GM10847 (cell line): ENCODE measurements around the gene STAB1.

Source experiments
- POLR2A ChIP-seq: IDR thresholded peaks from 2 replicates; pipeline ENCODE4 v1.6.1; 2011; ENCODE audit not compliant: insufficient read length; ENCODE audit errors: extremely low read depth

STAB1 gene

DNA sequence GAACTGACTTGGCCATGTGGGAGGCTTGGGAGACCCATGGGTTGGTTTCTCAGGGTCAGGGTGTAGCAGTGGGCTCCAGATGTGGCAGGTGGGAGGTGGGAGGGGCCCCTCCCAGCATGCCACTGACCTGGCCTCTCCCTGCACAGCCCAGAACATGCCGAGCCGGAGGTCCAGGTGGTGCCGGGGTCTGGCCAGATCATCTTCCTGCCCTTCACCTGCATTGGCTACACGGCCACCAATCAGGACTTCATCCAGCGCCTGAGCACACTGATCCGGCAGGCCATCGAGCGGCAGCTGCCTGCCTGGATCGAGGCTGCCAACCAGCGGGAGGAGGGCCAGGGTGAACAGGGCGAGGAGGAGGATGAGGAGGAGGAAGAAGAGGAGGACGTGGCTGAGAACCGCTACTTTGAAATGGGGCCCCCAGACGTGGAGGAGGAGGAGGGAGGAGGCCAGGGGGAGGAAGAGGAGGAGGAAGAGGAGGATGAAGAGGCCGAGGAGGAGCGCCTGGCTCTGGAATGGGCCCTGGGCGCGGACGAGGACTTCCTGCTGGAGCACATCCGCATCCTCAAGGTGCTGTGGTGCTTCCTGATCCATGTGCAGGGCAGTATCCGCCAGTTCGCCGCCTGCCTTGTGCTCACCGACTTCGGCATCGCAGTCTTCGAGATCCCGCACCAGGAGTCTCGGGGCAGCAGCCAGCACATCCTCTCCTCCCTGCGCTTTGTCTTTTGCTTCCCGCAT lies 7.9 kb upstream of the STAB1 start:
- no peak for TF ChIP-seq POLR2A

DNA sequence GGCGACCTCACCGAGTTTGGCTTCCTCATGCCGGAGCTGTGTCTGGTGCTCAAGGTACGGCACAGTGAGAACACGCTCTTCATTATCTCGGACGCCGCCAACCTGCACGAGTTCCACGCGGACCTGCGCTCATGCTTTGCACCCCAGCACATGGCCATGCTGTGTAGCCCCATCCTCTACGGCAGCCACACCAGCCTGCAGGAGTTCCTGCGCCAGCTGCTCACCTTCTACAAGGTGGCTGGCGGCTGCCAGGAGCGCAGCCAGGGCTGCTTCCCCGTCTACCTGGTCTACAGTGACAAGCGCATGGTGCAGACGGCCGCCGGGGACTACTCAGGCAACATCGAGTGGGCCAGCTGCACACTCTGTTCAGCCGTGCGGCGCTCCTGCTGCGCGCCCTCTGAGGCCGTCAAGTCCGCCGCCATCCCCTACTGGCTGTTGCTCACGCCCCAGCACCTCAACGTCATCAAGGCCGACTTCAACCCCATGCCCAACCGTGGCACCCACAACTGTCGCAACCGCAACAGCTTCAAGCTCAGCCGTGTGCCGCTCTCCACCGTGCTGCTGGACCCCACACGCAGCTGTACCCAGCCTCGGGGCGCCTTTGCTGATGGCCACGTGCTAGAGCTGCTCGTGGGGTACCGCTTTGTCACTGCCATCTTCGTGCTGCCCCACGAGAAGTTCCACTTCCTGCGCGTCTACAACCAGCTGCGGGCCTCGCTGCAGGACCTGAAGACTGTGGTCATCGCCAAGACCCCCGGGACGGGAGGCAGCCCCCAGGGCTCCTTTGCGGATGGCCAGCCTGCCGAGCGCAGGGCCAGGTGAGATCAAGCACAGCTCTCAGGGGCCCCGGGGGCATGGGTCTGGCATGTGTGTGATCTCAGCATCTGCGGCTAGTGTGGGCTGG lies 7.1 kb upstream of the STAB1 start:
- no peak for TF ChIP-seq POLR2A

- TF ChIP-seq POLR2A = no peak
Measured at GRCh38 chr3:52488746-52489145, 6.4 kb upstream of the STAB1 start.

GRCh38 chr3:52489453-52489852 lies 5.7 kb upstream of the STAB1 start:
- TF ChIP-seq POLR2A = no peak

DNA sequence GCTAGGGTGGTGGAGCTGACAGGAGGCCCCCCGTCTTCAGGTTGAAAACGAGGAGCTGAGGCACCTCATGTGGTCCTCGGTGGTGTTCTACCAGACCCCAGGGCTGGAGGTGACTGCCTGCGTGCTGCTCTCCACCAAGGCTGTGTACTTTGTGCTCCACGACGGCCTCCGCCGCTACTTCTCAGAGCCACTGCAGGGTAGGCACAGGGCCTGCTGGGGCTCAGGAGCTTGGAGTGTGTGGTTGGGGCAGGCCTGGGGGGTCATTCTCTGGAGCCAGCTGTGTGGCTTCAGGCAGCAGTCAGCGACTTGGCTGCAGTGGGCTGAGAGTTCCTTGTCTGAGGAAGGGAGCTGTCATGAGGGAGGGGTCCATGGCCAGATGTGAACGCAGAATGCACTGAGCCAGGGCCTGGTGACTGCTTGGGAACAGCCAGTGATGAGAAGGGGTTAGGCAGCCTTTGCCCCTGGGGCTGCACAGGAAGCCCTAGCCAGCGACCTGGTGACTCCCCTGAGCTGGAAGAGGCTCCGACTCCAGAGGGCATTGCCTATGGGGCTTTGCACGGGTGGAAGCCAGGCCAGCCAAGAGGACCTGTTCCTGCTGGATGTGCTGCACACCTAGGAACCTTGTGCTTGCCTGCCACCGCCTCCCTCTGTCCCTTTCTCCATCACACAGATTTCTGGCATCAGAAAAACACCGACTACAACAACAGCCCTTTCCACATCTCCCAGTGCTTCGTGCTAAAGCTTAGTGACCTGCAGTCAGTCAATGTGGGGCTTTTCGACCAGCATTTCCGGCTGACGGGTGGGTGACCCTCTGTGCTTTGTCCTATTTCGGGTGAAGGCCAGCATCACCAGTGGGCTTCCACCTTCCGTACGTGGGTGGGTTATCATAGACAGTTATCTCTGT lies 4.9 kb upstream of the STAB1 start:
- TF ChIP-seq POLR2A = no peak

DNA sequence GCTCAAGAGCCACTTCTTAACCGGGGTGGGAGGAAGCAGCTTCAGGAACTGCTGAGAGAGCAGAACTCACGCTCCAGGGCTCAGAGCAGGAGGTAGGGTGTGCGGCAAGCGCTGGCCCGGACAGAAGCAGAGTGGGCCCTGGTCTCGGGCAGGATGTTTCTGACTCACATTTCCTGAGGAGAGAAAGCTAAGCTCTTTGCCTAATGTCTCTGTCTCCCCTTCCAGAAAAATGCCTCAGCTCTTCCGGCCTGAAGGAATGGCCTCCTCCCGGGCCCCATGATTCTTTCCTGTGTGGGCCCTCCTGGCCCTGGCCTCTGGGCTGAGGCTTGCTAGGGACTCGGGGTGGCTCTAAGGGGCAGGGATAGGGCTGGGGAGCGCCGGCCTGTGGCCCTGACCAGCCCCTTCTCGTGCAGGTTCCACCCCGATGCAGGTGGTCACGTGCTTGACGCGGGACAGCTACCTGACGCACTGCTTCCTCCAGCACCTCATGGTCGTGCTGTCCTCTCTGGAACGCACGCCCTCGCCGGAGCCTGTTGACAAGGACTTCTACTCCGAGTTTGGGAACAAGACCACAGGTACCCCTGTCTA lies 4.1 kb upstream of the STAB1 start:
- TF ChIP-seq POLR2A = no peak

DNA sequence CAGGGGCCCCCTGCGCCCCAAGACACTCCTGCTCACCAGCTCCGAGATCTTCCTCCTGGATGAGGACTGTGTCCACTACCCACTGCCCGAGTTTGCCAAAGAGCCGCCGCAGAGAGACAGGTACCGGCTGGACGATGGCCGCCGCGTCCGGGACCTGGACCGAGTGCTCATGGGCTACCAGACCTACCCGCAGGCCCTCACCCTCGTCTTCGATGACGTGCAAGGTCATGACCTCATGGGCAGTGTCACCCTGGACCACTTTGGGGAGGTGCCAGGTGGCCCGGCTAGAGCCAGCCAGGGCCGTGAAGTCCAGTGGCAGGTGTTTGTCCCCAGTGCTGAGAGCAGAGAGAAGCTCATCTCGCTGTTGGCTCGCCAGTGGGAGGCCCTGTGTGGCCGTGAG lies 3.1 kb upstream of the STAB1 start:
- no peak for TF ChIP-seq POLR2A

- no peak for TF ChIP-seq POLR2A
Measured at GRCh38 chr3:52493232-52494017, 1.7 kb upstream of the STAB1 start.

DNA sequence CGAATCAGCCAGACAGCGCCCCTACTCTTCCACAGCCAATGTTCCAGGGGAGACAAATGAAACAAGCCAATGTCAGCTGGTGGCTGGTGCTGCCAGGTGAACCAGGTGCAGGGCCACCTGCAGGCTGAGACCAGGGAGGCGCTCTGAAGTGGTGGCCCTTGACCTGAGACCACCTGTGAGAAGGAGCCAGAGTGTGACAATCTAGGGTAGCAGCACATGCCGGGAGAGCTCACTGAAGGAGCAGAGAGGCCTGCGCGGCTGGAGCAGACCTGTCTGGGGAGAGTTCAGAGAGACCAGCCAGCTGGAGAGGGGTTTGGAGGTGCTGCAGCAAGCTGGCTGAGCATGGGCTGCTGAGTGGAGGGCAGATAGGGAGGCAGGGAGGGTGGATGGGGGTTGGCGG lies 693 bp upstream of the STAB1 start:
- no peak for TF ChIP-seq POLR2A

DNA sequence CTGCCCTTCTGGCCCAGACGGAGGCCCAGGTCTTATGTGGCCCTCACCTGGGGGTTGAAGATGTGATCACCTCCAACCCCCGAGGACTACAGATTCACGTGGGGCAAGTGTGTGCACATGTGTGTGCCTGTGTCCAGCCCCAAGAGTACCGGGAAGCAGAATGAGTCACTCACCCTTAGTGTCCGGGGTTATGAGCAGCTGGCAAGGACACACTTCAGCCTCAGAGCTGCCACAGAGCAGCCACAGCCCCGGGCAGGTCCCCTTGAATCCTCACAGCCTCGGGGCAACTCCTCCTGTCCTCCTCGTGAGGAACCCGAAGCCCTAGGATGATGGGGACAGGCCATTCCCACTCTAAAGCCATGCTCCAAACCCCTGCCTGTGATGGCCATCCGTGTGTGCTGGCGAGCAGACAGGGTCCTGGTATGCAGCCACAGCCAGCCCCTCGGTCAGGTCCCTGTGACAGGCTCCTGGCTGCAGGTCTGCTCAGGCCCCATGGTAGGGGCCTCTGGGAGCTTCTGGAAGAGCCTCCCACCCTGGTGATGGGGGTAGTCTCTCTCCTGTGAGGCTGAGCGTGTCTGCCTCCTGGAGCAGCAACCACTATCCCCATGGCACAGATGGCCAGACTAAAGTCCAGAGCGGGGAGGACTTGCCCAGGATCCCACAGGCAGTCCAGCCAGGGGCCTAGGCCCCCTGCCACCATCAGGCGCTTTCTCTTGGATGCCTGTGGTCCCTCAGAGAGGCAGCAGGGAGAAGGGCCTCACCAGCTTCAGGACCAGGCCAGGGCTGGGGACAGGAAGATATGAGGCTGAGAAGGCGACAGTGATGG lies 852 bp downstream of the STAB1 start:
- TF ChIP-seq POLR2A = no peak

GRCh38 chr3:52498137-52499054 lies 3.3 kb downstream of the STAB1 start:
- TF ChIP-seq POLR2A = no peak

- TF ChIP-seq POLR2A = no peak
Measured at GRCh38 chr3:52501046-52501445, 5.9 kb downstream of the STAB1 start.
